GM19023 (cell line): ENCODE data around the gene SMPX.

Experiments
- ATAC-seq: cut with Tn5 transposase; IDR thresholded peaks from one replicate; pipeline ENCODE4 v1.9.1; 2021; ENCODE audit warnings: mild to moderate bottlenecking, moderate library complexity; ENCODE audit not compliant: unreplicated experiment

Gene SMPX

DNA sequence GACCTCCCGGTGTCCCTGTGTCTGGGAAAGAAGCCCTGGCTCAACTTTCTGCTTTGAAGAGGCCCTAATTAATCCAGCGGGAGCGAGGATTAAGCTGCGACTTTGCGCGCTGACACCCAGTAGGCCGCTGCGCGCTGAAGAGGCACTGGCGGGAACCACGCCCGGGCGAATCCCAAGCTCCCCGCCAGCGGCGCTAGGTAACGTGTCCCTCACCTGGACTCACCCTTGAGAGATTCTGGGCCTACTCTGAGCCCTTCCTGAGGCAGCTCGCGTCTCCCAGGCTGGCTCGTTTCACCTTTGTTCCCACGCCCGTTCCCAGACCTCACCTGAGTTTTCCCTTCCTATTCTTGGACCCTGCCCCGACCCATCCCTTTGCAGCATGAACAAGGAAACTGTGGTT, 99.2 kb downstream of the SMPX start:
- no peak for ATAC-seq

- ATAC-seq: no peak
Measured at GRCh38 chrX:21658152-21658737, 99.7 kb downstream of the SMPX start, which contains the start of gene KLHL34. Gene KLHL34 (minus strand): TSS chrX:21658330. CDS start chrX:21657788, 542 bp downstream.

DNA sequence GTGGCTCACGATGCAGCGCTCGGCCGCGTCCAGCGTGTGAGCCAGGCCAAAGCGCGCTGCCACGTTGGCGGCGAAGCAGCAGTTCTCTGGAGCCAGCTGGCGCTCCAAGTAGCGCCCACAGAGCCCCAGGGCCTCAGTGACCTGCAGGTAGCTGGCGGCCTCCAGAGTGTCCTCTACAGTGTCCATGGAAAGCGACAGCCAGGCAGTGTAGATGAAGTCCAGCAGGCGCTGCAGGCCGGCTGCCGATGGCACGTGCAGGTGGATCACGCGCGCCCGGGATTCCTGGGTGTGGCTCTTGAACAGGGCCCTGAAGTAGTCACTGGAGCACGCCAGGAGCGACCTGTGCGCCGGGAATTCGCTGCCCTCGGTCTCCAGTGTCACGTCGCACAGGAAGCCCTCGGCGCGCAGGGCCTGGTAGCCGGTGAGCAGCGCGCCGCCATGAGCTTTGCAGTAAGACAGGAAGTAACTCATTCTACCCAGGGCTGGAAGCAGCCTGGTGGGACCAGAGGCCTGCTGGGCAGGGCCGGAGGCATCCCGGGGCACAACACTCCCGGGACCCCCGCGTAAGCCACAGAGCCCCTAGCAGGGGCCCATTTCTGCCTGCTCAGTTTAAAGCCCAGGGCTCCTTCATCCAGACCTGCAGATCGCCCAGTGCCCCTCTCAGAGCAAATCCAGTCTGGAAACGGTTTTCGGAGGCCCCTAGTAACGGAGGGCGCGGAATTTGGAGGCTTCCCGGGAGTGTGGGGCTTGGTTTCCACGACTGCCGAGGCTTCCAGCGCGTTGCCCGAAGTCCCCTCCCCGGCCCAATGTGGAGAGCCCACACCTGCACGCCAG, 100.4 kb downstream of the SMPX start:
- no peak for ATAC-seq

GRCh38 chrX:21656587-21657317, 101.2 kb downstream of the SMPX start:
- ATAC-seq: no peak
